Panc1 (cell line): ENCODE data around the gene ARHGDIB.

Experiments used
- CTCF ChIP-seq: fragments of 450-650 bp; IDR thresholded peaks from 2 replicates; pipeline ENCODE4 v1.5.1; 2017; ENCODE audit warnings: mild to moderate bottlenecking
- REST ChIP-seq, 2 experiments: IDR thresholded peaks; 2 replicates each; pipeline ENCODE4 v1.6.1; 2011 to 2012; ENCODE audit warnings: low read depth in 2 of 2, control low read depth in 1 of 2, low read length in 1 of 2, mild to moderate bottlenecking in 1 of 2, moderate library complexity in 1 of 2; ENCODE audit not compliant: insufficient read depth in 1 of 2

GRCh38 chr12:14968478-14968877 is 7.1 kb upstream of the ARHGDIB start:
- no peak for TF ChIP-seq CTCF
- TF ChIP-seq REST (IDR thresholded peaks at IDR 0.05; ENCODE audit: insufficient read depth in 1 of 2, low read depth in 2 of 2, low read length in 1 of 2): no peak
